ENCODE measurements around the gene C1orf159. TPM values are rescaled to one million over a fixed set of nuclear protein-coding genes. Genes with fewer than 3 reads are reported as not detected.

C1orf159 gene
- polyA plus RNA-seq, 3 donors: 16.3 to 19.9 (median 18.2) TPM

DNA sequence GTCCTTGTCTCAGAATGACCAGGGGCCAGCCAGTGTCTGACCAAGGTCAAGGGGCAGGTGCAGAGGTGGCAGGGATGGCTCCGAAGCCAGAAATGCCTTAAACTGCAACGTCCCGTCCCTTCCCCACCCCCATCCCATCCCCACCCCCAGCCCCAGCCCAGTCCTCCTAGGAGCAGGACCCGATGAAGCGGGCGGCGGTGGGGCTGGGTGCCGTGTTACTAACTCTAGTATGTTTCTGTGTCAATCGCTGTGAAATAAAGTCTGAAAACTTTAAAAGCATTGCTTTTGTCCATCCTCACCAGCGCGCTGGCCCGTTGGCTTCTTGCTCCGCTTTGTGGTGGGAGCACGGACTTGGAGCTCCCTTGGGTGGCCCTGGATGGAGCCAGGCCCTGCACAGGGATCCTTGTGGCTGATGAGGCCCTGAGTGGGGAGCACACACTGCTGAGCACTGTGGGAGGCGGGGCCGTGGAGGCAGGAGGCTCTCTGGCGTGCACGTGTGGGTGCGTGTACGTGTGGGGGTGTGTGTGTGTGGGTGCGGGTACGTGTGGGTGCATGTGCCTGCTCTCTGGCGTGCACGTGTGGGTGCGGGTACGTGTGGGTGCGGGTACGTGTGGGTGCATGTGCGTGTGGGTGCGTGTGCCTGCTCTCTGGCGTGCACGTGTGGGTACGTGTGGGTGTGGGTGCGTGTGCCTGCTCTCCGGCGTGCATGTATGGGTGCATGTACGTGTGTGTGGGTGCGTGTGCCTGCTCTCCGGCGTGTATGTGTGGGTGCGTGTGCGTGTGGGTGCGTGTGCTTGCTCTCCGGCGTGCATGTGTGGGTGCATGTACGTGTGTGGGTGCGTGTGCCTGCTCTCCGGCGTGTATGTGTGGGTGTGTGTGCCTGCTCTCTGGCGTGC, 59.8 kb downstream of the C1orf159 start:
- DNase-seq: no peak

DNA sequence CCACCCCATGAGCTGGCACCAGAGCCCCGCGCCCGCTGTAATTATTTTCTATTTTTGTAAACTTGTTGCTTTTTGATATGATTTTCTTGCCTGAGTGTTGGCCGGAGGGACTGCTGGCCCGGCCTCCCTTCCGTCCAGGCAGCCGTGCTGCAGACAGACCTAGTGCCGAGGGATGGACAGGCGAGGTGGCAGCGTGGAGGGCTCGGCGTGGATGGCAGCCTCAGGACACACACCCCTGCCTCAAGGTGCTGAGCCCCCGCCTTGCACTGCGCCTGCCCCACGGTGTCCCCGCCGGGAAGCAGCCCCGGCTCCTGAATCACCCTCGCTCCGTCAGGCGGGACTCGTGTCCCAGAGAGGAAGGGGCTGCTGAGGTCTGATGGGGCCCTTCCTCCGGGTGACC, 60.9 kb downstream of the C1orf159 start:
- DNase-seq: no peak

DNA sequence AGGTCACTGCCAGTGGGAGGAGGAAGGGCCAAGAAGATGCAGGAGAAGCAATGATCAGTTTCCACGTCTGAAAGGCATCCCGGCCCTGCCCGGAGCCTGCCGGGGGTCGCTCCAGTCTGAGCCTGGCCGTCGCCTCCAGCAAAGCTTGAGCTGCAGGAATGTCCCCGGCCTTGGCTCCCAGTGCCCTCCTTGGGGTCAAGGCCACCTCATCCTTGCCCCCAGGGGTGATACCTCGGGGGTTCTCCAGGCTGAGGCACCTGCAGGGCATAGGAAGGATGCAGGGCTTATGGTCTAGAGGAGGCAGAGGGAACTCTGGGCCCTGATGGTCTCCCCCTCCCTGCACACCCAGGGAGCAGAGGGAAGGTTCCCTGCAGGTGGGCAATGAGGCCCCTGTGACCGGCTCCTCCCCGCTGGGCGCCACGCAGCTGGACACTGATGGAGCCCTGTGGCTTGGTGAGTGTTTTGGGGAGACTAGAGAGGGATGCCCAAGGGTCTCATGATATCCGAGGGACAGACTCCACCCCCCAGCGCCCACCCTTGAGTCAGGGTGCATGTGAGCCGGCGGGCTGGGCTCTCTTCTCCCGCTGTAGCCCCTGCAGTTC, 61.7 kb downstream of the C1orf159 start:
- DNase-seq: no peak

DNA sequence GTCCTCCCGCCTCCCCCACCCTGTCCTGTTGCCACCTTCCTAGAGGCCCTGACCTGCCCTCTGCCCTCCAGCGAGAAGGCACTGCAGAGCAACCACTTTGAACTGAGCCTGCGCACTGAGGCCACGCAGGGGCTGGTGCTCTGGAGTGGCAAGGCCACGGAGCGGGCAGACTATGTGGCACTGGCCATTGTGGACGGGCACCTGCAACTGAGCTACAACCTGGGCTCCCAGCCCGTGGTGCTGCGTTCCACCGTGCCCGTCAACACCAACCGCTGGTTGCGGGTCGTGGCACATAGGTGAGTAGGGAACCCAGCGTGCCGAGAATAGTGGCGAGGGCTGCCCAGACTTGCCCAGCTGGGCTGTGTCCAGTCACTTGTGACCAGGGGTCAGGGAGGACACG, 62.2 kb downstream of the C1orf159 start:
- no peak for DNase-seq

DNA sequence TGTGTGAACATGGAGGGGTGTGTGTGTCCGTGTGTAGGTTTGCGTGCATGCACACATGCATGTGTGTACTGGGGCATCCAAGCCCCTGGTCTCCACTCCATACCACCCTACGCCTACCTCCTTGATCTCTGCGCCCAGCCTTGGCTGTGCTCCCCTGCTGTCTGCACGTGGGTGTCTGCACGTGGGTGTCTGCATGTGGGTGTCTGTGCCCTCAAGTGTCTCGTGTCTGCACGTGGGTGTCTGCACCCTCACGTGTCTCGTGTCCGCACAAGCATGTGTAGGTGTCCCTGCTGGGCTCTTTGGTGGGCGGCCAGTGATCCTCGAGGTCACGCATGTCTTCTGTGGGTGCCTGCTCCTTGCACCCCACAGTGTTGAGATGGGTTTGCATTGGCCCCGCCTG, 62.9 kb downstream of the C1orf159 start:
- no peak for DNase-seq

DNA sequence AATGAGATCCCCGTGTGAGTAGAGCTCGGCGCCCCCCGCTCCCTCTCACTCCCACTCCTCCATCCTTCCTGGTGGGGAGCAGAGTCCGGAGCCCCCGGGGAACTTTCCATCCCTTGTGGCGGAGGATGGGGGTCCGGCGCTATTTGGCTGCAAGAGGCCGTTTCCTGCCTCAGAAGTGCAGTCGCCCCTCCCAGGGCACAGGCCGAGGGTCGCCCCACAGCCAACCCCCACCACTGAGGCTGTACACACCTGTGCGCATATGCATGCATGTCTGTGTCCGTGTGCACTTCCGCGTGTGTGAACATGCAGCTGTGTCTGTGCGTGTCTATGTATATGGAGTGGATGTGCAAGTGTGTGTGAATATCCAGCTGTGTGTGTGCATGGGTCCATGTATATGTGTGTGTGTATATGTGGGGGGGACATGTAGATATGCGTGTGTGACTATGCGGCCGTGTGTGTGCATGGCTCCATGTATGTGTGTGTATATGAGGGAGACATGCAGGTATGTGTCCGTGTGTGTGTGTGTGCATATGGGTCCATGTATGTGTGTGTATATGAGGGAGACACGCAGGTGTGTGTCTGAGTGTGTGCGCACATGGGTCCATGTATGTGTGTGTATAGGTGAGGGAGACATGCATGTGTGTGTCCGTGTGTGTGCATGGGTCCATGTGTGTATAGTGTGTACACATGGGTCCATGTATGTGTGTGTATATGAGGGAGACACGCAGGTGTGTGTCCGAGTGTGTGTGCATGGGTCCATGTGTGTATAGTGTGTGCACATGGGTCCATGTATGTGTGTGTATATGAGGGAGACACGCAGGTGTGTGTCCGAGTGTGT, 63.7 kb downstream of the C1orf159 start:
- DNase-seq: no peak

DNA sequence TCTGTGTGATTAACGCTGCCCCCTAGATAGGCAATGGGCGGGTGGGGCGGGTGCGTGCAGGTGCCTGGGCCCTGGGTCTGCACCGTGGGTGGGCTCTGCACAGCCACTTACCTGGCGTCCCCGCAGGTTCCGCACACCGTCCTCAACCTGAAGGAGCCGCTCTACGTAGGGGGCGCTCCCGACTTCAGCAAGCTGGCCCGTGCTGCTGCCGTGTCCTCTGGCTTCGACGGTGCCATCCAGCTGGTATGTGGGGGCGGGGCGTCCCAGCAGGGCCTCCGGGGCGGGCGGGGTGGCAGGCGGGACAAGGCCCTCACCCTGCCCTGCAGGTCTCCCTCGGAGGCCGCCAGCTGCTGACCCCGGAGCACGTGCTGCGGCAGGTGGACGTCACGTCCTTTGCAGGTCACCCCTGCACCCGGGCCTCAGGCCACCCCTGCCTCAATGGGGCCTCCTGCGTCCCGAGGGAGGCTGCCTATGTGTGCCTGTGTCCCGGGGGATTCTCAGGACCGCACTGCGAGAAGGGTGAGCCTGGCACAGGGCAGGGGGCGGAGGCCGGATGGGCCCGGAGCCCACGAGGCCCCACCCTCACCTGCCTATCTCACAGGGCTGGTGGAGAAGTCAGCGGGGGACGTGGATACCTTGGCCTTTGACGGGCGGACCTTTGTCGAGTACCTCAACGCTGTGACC, 64.6 kb downstream of the C1orf159 start:
- no peak for DNase-seq

DNA sequence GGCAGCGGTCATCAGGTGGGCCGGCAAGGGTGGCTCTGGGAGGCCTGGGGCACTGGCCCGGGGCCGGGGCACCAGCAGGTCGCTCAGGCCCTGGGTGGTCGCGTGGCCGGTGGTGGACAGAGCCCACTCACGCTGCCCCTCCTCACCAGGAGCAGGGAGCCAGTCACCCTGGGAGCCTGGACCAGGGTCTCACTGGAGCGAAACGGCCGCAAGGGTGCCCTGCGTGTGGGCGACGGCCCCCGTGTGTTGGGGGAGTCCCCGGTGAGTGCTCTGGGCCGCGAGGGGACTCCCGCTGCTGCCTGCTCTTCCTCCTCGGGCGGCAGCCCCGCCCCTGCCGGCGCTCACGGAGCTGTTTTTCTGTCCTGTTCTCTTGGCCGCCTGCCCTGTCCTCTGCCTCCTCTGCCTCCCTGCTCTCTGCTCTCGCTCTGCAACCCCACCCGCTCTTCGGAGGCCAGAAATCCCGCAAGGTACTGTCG, 65.3 kb downstream of the C1orf159 start:
- DNase-seq: no peak

DNA sequence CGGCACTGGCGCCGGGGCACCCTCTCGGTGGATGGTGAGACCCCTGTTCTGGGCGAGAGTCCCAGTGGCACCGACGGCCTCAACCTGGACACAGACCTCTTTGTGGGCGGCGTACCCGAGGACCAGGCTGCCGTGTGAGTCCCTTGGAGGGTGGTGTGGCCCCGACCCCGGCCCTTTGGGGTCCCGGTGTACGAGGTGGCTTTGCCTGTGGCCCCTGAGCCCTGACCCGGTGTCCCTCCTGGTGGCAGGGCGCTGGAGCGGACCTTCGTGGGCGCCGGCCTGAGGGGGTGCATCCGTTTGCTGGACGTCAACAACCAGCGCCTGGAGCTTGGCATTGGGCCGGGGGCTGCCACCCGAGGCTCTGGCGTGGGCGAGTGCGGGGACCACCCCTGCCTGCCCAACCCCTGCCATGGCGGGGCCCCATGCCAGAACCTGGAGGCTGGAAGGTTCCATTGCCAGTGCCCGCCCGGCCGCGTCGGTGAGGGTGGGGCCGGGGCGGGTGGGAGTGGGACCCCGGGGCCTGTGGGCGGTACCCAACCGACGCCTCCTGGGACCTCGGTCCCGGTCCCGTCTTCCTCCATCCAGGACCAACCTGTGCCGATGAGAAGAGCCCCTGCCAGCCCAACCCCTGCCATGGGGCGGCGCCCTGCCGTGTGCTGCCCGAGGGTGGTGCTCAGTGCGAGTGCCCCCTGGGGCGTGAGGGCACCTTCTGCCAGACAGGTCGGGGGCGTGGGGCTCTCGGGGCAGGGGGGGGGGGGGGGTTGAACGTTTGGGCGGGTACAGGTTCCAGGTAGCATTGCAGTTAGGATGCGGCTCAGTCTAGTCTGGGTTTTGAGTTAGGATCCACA, 66.3 kb downstream of the C1orf159 start:
- DNase-seq: no peak

DNA sequence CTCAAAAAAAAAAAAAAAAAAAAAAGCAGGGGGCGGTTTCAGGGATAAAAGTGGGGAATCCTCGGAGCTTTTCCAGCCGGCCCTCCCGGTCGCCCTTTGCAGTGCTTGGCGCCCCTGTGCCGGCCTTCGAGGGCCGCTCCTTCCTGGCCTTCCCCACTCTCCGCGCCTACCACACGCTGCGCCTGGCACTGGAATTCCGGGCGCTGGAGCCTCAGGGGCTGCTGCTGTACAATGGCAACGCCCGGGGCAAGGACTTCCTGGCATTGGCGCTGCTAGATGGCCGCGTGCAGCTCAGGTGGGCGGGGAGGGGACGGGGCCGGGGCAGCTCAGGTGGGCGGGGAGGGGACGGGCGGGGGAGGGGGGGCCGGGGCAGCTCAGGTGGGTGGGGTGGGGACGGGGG, 67.1 kb downstream of the C1orf159 start:
- no peak for DNase-seq

DNA sequence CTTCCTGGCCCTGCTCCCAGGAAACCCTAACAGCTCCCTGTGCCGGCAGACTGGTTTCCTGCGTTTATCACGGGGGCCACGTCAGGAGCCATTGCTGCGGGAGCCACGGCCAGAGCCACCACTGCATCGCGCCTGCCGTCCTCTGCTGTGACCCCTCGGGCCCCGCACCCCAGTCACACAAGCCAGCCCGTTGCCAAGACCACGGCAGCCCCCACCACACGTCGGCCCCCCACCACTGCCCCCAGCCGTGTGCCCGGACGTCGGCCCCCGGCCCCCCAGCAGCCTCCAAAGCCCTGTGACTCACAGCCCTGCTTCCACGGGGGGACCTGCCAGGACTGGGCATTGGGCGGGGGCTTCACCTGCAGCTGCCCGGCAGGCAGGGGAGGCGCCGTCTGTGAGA, 67.9 kb downstream of the C1orf159 start:
- no peak for DNase-seq

DNA sequence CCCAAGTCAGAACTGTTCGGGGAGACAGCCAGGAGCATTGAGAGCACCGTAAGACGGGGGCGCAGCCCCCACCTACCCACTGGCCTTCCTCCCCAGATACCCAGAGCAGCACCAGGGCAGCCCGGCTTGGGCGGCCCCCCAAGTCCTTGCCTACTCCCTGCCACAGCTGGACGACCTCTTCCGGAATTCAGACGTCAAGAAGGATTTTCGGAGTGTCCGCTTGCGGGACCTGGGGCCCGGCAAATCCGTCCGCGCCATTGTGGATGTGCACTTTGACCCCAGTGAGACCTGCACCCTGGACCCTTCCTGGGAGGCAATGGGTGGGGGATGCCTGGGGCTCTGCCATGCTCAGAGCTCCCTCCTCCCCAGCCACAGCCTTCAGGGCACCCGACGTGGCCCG, 68.5 kb downstream of the C1orf159 start:
- DNase-seq: no peak

DNA sequence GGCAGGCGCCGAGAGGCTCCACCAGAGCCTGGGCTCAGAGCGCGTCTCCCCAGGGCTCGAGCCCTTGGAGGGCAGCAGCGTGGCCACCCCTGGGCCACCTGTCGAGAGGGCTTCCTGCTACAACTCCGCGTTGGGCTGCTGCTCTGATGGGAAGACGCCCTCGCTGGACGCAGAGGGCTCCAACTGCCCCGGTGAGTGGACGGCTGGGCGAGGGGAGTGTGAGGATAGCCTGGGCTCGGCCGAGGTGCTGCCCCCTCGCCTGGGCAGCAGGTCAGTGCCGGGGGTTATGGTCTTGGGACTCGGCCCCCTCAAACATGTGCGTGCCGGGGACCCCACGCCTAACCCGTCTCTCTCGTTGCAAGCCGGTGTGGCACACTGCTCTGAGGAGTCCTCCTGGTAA, 69.1 kb downstream of the C1orf159 start:
- no peak for DNase-seq

DNA sequence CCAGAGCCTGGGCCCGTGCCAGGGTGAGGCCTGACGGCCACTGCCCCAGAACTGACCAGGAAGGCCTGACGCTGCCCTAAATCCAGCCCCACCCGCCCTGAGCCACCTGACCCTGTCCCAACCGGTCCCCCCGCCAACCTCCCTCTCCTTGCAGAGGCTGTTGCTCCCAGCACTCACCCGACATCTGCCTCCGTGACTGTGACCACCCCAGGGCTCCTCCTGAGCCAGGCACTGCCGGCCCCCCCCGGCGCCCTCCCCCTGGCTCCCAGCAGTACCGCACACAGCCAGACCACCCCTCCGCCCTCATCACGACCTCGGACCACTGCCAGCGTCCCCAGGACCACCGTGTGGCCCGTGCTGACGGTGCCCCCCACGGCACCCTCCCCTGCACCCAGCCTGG, 69.6 kb downstream of the C1orf159 start:
- DNase-seq: no peak

DNA sequence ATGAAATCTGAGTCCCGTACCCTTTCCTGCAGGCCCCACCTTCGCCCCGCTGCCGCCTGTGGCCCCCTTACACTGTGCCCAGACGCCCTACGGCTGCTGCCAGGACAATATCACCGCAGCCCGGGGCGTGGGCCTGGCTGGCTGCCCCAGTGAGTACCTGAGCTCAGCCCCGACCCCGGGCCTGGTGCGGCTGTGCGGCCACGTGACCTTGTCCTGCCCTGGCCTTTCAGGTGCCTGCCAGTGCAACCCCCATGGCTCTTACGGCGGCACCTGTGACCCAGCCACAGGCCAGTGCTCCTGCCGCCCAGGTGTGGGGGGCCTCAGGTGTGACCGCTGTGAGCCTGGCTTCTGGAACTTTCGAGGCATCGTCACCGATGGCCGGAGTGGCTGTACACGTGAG, 70.8 kb downstream of the C1orf159 start:
- no peak for DNase-seq

DNA sequence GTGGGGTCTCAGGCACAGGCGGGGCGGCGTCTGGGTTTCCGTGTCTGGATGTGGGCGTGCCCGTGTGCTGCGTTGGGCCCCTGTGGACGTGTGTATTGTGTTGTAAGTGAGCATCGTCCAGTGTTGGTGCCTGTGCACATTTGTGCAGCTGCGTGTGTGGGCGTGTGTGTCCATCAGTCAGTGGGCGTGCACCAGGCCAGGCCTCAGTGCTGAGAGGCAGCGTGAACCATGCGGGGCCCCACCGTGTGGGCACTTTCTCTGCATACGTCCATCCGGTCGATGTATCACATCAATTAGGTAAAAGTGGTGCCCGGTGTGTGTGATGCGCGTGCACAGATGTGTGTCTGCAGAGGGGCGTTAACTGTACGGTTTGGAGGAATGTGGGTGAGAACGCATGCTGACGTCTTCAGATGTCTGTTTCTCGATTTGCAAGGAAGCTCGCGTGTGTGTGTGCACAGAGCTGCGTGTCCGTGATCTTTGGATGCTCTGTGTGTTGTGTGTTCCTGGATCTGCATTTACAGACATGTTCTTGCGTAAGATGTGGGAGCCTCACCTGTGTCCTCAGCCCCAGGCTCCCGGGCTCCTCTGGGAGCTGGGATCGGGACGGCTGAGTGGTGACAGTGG, 71.3 kb downstream of the C1orf159 start:
- DNase-seq: no peak

DNA sequence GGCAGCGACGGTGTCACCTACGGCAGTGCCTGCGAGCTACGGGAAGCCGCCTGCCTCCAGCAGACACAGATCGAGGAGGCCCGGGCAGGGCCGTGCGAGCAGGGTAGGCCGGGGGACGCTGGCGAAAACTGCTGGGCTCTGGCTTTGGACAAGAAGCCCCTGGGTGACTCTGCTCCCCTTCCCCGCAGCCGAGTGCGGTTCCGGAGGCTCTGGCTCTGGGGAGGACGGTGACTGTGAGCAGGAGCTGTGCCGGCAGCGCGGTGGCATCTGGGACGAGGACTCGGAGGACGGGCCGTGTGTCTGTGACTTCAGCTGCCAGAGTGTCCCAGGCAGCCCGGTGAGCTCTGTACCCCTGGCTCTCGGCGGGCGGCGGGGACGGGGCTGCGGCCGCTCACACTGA, 72.0 kb downstream of the C1orf159 start:
- no peak for DNase-seq

DNA sequence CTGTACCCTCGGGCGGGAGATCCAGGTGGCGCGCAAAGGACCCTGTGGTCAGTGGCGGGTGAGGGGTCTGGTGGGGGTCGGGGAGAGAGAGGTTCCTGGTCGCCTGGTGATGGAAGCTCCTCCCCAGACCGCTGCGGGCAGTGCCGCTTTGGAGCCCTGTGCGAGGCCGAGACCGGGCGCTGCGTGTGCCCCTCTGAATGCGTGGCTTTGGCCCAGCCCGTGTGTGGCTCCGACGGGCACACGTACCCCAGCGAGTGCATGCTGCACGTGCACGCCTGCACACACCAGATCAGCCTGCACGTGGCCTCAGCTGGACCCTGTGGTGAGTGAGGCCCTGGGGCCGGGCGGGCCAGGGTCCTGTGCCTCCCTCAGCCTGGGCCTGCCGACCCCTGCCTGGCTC, 72.5 kb downstream of the C1orf159 start:
- no peak for DNase-seq

DNA sequence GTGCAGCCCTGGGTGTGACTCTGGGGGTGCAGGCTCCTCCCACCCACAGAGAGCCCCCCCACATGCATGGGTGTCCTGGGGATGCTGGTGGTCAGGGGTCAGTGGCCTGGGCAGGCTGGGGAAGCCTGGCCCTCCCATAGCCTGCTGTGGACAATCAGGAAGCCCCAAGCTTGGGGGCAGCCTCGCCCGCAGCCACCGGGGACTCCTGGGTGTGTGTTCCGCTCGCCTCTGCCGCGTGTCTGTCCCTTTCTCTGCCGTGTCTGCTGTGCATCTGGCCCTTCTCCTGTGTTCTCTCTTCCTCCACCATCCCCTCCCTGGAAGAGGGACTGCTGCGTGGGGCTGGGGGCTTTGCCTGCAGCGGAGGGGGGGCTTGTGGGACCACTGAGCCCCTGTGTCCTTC, 73.1 kb downstream of the C1orf159 start:
- no peak for DNase-seq

DNA sequence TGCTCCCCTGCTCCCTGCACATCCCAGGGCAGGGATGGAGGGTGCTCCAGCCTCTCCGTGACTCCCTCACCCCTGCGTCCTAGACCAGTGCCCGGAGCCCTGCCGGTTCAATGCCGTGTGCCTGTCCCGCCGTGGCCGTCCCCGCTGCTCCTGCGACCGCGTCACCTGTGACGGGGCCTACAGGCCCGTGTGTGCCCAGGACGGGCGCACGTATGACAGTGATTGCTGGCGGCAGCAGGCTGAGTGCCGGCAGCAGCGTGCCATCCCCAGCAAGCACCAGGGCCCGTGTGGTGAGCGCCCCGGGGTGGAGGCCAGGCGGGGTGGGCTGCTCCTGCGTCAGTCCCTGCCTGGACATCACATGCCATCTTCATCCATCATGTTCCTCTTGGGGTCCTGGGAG, 74.0 kb downstream of the C1orf159 start:
- no peak for DNase-seq

All from renal pelvis (tissue), 4 donors.